GM10248 (cell line): ENCODE measurements around the gene C22orf31.
"Not testable (repeated sequence)": the region's sequence is repeated elsewhere in the genome, so short reads cannot be mapped to it uniquely, and the experiment has no call there.

Experiments
- CTCF ChIA-PET: fragments of 300-600 bp; sonication (Branson Sonifier 250); formaldehyde crosslinking; extraction: SDS; loops from one replicate; lab custom pipeline; 2021; ENCODE audit warnings: antibody characterized with exemption; lab: Yijun Ruan, JAX
- POLR2A ChIA-PET: fragments of 350-650 bp; sonication (Branson Sonifier 250); formaldehyde crosslinking; extraction: SDS; loops from one replicate; lab custom pipeline; 2020; ENCODE audit warnings: antibody characterized with exemption; lab: Yijun Ruan, JAX
- DNase-seq: peaks from one replicate; pipeline ENCODE4 v3.0.0; 2012; ENCODE audit errors: extremely low spot score
- TF ChIP-seq, protein P1 (sequence below): IDR thresholded peaks from 2 replicates; pipeline ENCODE4 v1.5.1; 2012; ENCODE audit warnings: mild to moderate bottlenecking, low read depth; ENCODE audit errors: extremely low read depth, missing control alignments, control extremely low read depth

Gene C22orf31

GRCh38 chr22:29043906-29044575, 17.6 kb downstream of the C22orf31 start:
- TF ChIP-seq, protein P1, sequence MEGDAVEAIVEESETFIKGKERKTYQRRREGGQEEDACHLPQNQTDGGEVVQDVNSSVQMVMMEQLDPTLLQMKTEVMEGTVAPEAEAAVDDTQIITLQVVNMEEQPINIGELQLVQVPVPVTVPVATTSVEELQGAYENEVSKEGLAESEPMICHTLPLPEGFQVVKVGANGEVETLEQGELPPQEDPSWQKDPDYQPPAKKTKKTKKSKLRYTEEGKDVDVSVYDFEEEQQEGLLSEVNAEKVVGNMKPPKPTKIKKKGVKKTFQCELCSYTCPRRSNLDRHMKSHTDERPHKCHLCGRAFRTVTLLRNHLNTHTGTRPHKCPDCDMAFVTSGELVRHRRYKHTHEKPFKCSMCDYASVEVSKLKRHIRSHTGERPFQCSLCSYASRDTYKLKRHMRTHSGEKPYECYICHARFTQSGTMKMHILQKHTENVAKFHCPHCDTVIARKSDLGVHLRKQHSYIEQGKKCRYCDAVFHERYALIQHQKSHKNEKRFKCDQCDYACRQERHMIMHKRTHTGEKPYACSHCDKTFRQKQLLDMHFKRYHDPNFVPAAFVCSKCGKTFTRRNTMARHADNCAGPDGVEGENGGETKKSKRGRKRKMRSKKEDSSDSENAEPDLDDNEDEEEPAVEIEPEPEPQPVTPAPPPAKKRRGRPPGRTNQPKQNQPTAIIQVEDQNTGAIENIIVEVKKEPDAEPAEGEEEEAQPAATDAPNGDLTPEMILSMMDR = no peak
- POLR2A ChIA-PET = no interaction called here
- CTCF ChIA-PET = interaction anchor here (1.0 to 8.3 kb wide), 6 partner anchors 9 to 443 kb away, joined by 3 to 72 read pairs (median 4); no protein-coding TSS in a partner anchor
- no peak for DNase-seq

DNA sequence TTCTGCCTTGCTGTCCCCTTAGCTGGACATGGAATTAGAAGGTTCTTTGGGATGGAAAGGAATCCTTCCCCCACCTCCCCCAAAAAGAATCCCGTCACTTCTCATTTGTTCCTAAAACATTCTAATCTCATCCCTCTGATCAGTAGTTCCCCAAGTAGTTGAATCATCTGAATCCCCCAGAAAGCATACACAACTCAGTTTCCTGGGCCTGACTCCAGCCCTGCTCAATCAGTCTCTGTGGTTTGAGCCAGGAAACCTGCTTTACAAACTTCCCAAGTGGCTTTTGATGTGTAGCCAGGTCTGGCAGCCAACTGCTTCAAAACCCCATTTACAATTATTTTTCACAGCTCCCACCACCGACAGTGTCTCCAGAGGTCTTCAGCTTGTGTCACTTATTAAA, 20.2 kb downstream of the C22orf31 start:
- CTCF ChIA-PET = interaction anchor here (0.9 to 8.3 kb wide), 42 partner anchors 8 to 992 kb away, joined by 3 to 72 read pairs (median 5); partner anchors contain the start of gene C22orf31
- no peak for DNase-seq
- TF ChIP-seq, protein P1 = no peak
- POLR2A ChIA-PET = no interaction called here

- ChIA-PET CTCF (interaction anchor here (0.7 to 8.3 kb wide), 66 partner anchors 9 to 1152 kb away, joined by 3 to 72 read pairs (median 4); partner anchors contain the start of genes C22orf31, EMID1 and KREMEN1), POLR2A (interaction anchor here (0.8 kb wide), 1 partner anchor 240 kb away, joined by 3 read pairs; the partner anchor contains the start of gene XBP1)
- peak; percentile 66 for DNase-seq
- TF ChIP-seq, protein P1 = peak; percentile 79
Observed at GRCh38 chr22:29040385-29041275, 21.0 kb downstream of the C22orf31 start.

DNA sequence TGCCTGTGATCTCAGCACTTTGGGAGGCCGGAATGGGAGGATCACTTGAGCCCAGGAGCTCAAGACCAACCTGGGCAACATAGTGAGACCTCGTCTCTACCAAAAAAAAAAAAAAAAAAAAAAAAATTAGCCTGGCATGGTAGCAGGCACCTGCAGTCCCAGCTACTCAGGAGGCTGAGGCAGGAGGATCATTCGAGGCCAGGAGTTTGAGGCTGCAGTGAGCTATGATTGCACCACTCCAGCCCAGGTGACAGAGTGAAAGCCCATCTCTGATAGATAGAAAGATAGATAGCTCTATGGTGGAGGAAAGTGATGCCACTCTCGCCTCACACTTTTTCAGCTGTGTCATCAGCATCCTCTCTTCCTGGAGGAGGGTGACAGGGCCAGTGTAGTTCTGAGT, 21.9 kb downstream of the C22orf31 start:
- not testable (repeated sequence) for DNase-seq
- POLR2A ChIA-PET = interaction anchor here (0.8 kb wide), 1 partner anchor 239 kb away, joined by 3 read pairs; the partner anchor contains the start of gene XBP1
- CTCF ChIA-PET = interaction anchor here (0.7 to 8.3 kb wide), 28 partner anchors 8 to 990 kb away, joined by 3 to 72 read pairs (median 4); partner anchors contain the start of genes EMID1 and KREMEN1

DNA sequence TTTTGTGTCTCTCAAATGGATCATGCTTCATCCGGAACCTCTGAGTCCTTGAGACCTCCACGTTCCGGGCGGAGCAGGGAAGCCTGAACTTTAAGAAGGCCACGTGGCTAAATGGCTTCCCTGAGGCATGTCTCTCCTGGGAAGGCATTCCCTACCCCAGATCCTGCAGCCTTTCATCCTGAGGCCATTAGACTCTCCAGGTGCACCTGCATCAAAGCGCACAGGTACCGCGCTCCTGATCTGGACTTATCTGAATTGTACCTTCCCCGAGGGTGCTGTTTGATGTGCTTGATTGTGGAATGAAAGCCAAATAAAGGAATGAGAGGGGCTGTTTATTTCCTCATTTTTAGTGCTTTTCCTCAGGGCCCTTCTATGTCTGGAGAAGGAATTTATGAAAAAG, 22.5 kb downstream of the C22orf31 start:
- TF ChIP-seq, protein P1 = no peak
- ChIA-PET CTCF (interaction anchor here (0.9 to 8.3 kb wide), 19 partner anchors 8 to 989 kb away, joined by 3 to 72 read pairs (median 3); no protein-coding TSS in a partner anchor), POLR2A (no interaction called here)
- DNase-seq = no peak

GRCh38 chr22:29037340-29037932, 24.2 kb downstream of the C22orf31 start:
- DNase-seq = no peak
- CTCF ChIA-PET = interaction anchor here (1.0 to 8.3 kb wide), 3 partner anchors 32 to 208 kb away, joined by 3 to 72 read pairs (median 4); no protein-coding TSS in a partner anchor
- TF ChIP-seq, protein P1 = no peak
- POLR2A ChIA-PET = interaction anchor here (0.6 kb wide), 1 partner anchor 212 kb away, joined by 3 read pairs; no protein-coding TSS in a partner anchor
